Activated B cell treated with CpG ODN at 0.5 μM for 24 hours (primary cell): Measurements from ENCODE around the gene CRADD. TPM values are rescaled to one million over a fixed set of nuclear protein-coding genes. Genes with fewer than 3 reads are reported as not detected.

Experiments
- ATAC-seq: fragments of 200-7000 bp; cut with Tn5 transposase; one replicate; pipeline ENCODE4 v1.10.0; 2021; ENCODE audit warnings: low read depth, mild to moderate bottlenecking, moderate library complexity
- CTCF ChIA-PET: fragments of 350-600 bp; sonication (Branson Sonifier 250); formaldehyde crosslinking; loops from one replicate; lab custom pipeline; 2021; ENCODE audit warnings: antibody characterized with exemption; lab: Charles Lee
- POLR2A ChIA-PET: fragments of 350-600 bp; sonication (Branson Sonifier 250); formaldehyde crosslinking; loops from one replicate; lab custom pipeline; 2021; ENCODE audit warnings: antibody characterized with exemption; lab: Charles Lee
- DNase-seq: peaks from one replicate; pipeline ENCODE4 v3.0.0; 2022
- H3K27ac Mint-ChIP-seq: one replicate; pipeline ENCODE4 v1.8.0; 2020; ENCODE audit warnings: mixed read lengths
- H3K27me3 Mint-ChIP-seq: one replicate; pipeline ENCODE4 v1.8.0; 2021; ENCODE audit warnings: mixed read lengths
- H3K36me3 Mint-ChIP-seq: one replicate; pipeline ENCODE4 v1.8.0; 2021; ENCODE audit warnings: low read depth, mixed read lengths
- H3K4me1 Mint-ChIP-seq: one replicate; pipeline ENCODE4 v1.8.0; 2021; ENCODE audit warnings: mixed read lengths
- H3K4me3 Mint-ChIP-seq: one replicate; pipeline ENCODE4 v1.8.0; 2020; ENCODE audit warnings: mild to moderate bottlenecking, mixed read lengths
- H3K9me3 Mint-ChIP-seq: one replicate; pipeline ENCODE4 v1.8.0; 2020; ENCODE audit warnings: mixed read lengths
- CTCF ChIP-seq: fragments of 200-600 bp; IDR thresholded peaks from one replicate; pipeline ENCODE4 v1.8.0; 2022; ENCODE audit warnings: antibody characterized with exemption, mild to moderate bottlenecking
- intact Hi-C: fragments of 100-400 bp; cut with micrococcal nuclease; formaldehyde crosslinking; loops from one replicate; pipeline ENCODE4 v1.15.1; 2024
- total RNA-seq: library from RNA; stranded (reverse); gene quantifications from 2 replicates; pipeline ENCODE4 v1.2.3, GENCODE V29; 2022

The CRADD gene
- total RNA-seq, 1 donor from 2014 or later, result 15.3 TPM

GRCh38 chr12:93729934-93730333 lies 52.8 kb downstream of the CRADD start:
- ChIA-PET CTCF (no interaction called here), POLR2A (no interaction called here)
- Mint-ChIP-seq H3K27ac (no peak overlapping the region), H3K27me3 (no peaks in the 10 kb centered on the region), H3K4me1 (no peaks in the 10 kb centered on the region), H3K9me3 (peaks cover 1% of the 10 kb centered on the region), H3K36me3 (no peaks in the 10 kb centered on the region), H3K4me3 (no peak overlapping the region)
- ATAC-seq (no peak), DNase-seq (no peak)
- no peak for TF ChIP-seq CTCF
- intact Hi-C loops, result no loop called here

- ChIA-PET POLR2A (no interaction called here), CTCF (no interaction called here)
- intact Hi-C loops, result no loop called here
- Mint-ChIP-seq H3K27ac (no peak overlapping the region), H3K27me3 (no peaks in the 10 kb centered on the region), H3K4me1 (peaks cover 6% of the 10 kb centered on the region), H3K4me3 (no peak overlapping the region), H3K9me3 (no peaks in the 10 kb centered on the region), H3K36me3 (no peaks in the 10 kb centered on the region)
- ATAC-seq (no peak), DNase-seq (no peak)
- TF ChIP-seq CTCF, result no peak
These were observed 56.2 kb downstream of the CRADD start for GRCh38 chr12:93733358-93733757.

- CTCF ChIA-PET, result no interaction called here
- no peak for ATAC-seq
These were observed 56.8 kb downstream of the CRADD start for GRCh38 chr12:93733928-93734327.

DNA sequence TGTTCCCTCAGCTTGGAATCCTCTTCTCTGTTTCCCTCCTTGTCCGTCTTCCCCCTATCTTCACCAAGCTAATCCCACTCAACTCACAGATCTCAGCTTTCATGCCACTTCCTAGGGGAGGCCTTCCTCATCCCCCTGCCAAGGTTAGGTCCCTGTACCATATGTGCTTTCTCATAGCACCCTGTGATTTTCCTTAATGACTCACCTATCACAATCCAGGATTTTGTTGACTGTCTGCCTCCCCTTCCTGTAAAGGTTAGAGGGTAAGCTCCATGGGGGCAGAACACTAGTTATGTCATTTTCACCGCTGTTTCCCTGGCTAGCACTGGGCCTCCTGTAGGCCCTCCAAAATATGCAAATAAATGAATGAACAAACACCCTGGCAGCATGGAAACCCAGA lies 57.6 kb downstream of the CRADD start:
- Mint-ChIP-seq H3K36me3 (no peaks in the 10 kb centered on the region), H3K27me3 (no peaks in the 10 kb centered on the region), H3K9me3 (no peaks in the 10 kb centered on the region), H3K4me1 (peaks cover 12% of the 10 kb centered on the region), H3K4me3 (no peak overlapping the region), H3K27ac (no peak overlapping the region)
- no peak for DNase-seq
- TF ChIP-seq CTCF, result no peak
- POLR2A ChIA-PET, result no interaction called here
- intact Hi-C loops, result no loop called here
- ATAC-seq, result no peak
- CTCF ChIA-PET, result no interaction called here

More at GRCh38 chr12:93733928-93734327, 56.8 kb downstream of the CRADD start:
- no peak for DNase-seq
- Mint-ChIP-seq H3K9me3 (no peaks in the 10 kb centered on the region), H3K4me3 (no peak overlapping the region), H3K27ac (no peak overlapping the region), H3K36me3 (no peaks in the 10 kb centered on the region), H3K27me3 (no peaks in the 10 kb centered on the region), H3K4me1 (peaks cover 10% of the 10 kb centered on the region)
- POLR2A ChIA-PET, result no interaction called here
- intact Hi-C loops, result no loop called here
- no peak for TF ChIP-seq CTCF

DNA sequence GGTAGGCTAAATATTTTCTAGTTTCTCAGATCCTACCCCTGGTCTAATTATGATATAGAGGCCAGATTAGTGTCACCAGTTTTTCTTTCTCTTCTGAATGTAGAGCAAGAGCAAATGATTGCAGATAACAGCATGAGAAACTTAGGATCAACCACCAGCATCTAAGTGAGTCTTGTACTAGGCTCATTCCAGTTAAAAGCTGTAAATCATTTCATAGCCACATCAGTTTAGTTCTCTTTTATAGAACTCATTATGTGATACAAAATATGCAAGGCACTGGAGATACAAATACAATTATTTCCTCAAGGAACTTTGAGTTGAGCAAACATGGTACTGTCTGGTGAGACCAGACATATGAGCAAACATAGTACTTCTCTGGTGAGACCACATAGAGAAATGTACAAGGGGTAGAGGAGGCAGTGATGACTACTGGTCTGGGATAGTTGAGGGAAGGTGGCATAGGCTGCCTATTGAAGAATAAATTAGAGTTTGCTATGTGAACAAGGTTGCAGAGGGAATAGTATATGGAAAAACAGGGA lies 59.5 kb downstream of the CRADD start:
- intact Hi-C loops, result no loop called here
- Mint-ChIP-seq H3K27me3 (no peaks in the 10 kb centered on the region), H3K27ac (no peak overlapping the region), H3K36me3 (no peaks in the 10 kb centered on the region), H3K4me3 (no peak overlapping the region), H3K9me3 (no peaks in the 10 kb centered on the region), H3K4me1 (peaks cover 23% of the 10 kb centered on the region)
- ATAC-seq (no peak), DNase-seq (no peak)
- ChIA-PET CTCF (interaction anchor here (0.6 kb wide), 1 partner anchor 21 kb away, joined by 3 read pairs; no protein-coding TSS in a partner anchor), POLR2A (no interaction called here)
- TF ChIP-seq CTCF, result no peak
